Lung (tissue), 13 donors: ENCODE data around the gene FILIP1. TPM values are rescaled to one million over a fixed set of nuclear protein-coding genes. Genes with fewer than 3 reads are reported as not detected.

ENCODE experiments used
- ATAC-seq: fragments of 200-7000 bp; cut with Tn5 transposase; one replicate; pipeline ENCODE4 v1.9.1; 2020; ENCODE audit warnings: moderate number of reproducible peaks; ENCODE audit not compliant: insufficient read depth, low FRiP score
- DNase-seq, 3 donors: peaks; one replicate each; pipeline ENCODE4 v3.0.0-alpha.2; 2013 to 2017
- H3K27ac ChIP-seq, 2 donors: one replicate each; pipeline ENCODE4 v1.5.1; 2013; ENCODE audit warnings: mild to moderate bottlenecking in 2 of 2, moderate library complexity in 2 of 2, control low read depth in 1 of 2, inconsistent platforms in 1 of 2, low read depth in 1 of 2, low read length in 1 of 2
- H3K27me3 ChIP-seq, 3 donors: one replicate each; pipeline ENCODE4 v1.5.1; 2013; ENCODE audit warnings: low read length in 2 of 3; ENCODE audit not compliant: control insufficient read depth in 3 of 3, insufficient read depth in 3 of 3
- H3K36me3 ChIP-seq, 4 donors: one replicate each; pipeline ENCODE4 v1.5.1; 2013; ENCODE audit warnings: low read length in 4 of 4, mild to moderate bottlenecking in 1 of 4, moderate library complexity in 1 of 4; ENCODE audit not compliant: control insufficient read depth in 4 of 4, insufficient read depth in 4 of 4
- H3K4me1 ChIP-seq, 5 donors: one replicate each; pipeline ENCODE4 v1.5.1; 2013; ENCODE audit warnings: low read length in 5 of 5, mild to moderate bottlenecking in 2 of 5, moderate library complexity in 1 of 5; ENCODE audit not compliant: control insufficient read depth in 5 of 5, insufficient read depth in 5 of 5
- H3K4me3 ChIP-seq: one replicate; pipeline ENCODE4 v1.5.1; 2013; ENCODE audit warnings: mild to moderate bottlenecking, control low read depth, moderate library complexity
- H3K9ac ChIP-seq, 2 donors: one replicate each; pipeline ENCODE4 v1.5.1; 2013; ENCODE audit warnings: low read length in 2 of 2, control low read depth in 1 of 2; ENCODE audit not compliant: insufficient read depth in 1 of 2
- H3K9me3 ChIP-seq, 4 donors: one replicate each; pipeline ENCODE4 v1.5.1; 2013; ENCODE audit warnings: low read length in 3 of 4, mild to moderate bottlenecking in 1 of 4, moderate library complexity in 1 of 4; ENCODE audit not compliant: control insufficient read depth in 4 of 4, insufficient read depth in 3 of 4
- CTCF ChIP-seq: IDR thresholded peaks from 2 replicates; pipeline ENCODE4 v1.5.1; 2012; ENCODE audit warnings: mild to moderate bottlenecking; ENCODE audit errors: control extremely low read depth, extremely low read depth
- WGBS, 2 donors: extraction: QIAGEN DNeasy Blood & Tissue Kit; methylation state at CpG; one replicate each; pipeline ENCODE4 v1.1.7; 2013; 5-methylcytosine and 5-hydroxymethylcytosine counted together
- polyA plus RNA-seq, 2 donors: library from polyadenylated mRNA; stranded (reverse); fragments of 200-250 nt; gene quantifications; one replicate each; pipeline ENCODE4 v1.2.1, GENCODE V29; 2013
- small RNA-seq: library from RNA; depleted of rRNA; stranded (forward); fragments of <200 nt; gene quantifications from one replicate; pipeline ENCODE3, GENCODE V24; 2014; ENCODE audit warnings: low replicate concordance
- total RNA-seq, 2 donors: library from RNA; depleted of rRNA in 1 of 2; stranded (reverse); fragments of >200 nt in 1 of 2; gene quantifications; one replicate each; pipeline ENCODE4 v1.2.1, GENCODE V29; 2014 to 2021
- donor health status: control.
- donor health status: control.
- donor health status: Bipolar disorder and iron deficiency.
- donor health status: healthy.
- donor health status: DM: yes; HTN: yes; CAD: no.

FILIP1 gene
- total and polyA plus RNA-seq, 4 donors = 5.6 to 24.1 (median 11.1) TPM

- peaks cover 0 to 7% (median 3%) of the 10 kb centered on the region in 3 donors for H3K27me3 ChIP-seq
- 0% methylated on average over 36 of the region's 36 CpGs for WGBS, 2 donors
- peaks cover 0 to 12% (median 3%) of the 10 kb centered on the region in 5 donors for H3K4me1 ChIP-seq
- peak within 1 kb of the TSS; percentile 94 to 99 for H3K9ac ChIP-seq
- no peaks in the 10 kb centered on the region for H3K9me3 ChIP-seq
- no peak for TF ChIP-seq CTCF
- H3K36me3 ChIP-seq = peaks cover 0 to 5% (median 4%) of the 10 kb centered on the region in 4 donors
- DNase-seq (peak; percentile 94 to 100 (median 97)), ATAC-seq (peak; percentile 97)
- peak within 1 kb of the TSS; percentile 94 to 96 for H3K27ac ChIP-seq
- peak within 1 kb of the TSS; percentile 92 for H3K4me3 ChIP-seq
These were observed 250.1 kb downstream of the FILIP1 start, which contains the start of gene COX7A2 for GRCh38 chr6:75243333-75244062. Gene COX7A2 (minus strand): TSS chr6:75243801. CDS start chr6:75243734, 67 bp downstream.

Small RNA genes lying within 50 kb of the gene (small RNA-seq; reads per million reads assigned to genes)
- gene MIR4463 (not detected), gene RF00012 (not detected), gene RNU1-34P (not detected)

Other genes starting within 250 kb of the FILIP1 start
- gene COX7A2, start 250.0 kb downstream of the FILIP1 start, total RNA-seq = 100 to 1,000 TPM in 1 of 2 donors, 10 to 100 TPM in 1; 43.1 to 326 TPM
- 100 to 1,000 TPM; 470 to 557 TPM for gene COX7A2, start 250.0 kb downstream of the FILIP1 start, polyA plus RNA-seq
- 100 to 1,000 TPM; 124 to 164 TPM for gene TMEM30A, start 209.0 kb downstream of the FILIP1 start, total RNA-seq
- 10 to 100 TPM; 46.4 to 74.5 TPM for gene TMEM30A, start 209.0 kb downstream of the FILIP1 start, polyA plus RNA-seq
- gene SENP6, start 108.1 kb upstream of the FILIP1 start, total RNA-seq = 100 to 1,000 TPM in 1 of 2 donors, 10 to 100 TPM in 1; 83.5 to 209 TPM
- gene SENP6, start 108.1 kb upstream of the FILIP1 start, polyA plus RNA-seq = 10 to 100 TPM; 28.0 to 42.2 TPM